Nephron (organoid): ENCODE data around the gene DNAJC4.

Experiments used
- H3K27ac Mint-ChIP-seq, 3 experiments: 2 replicates each; pipeline ENCODE4 v1.8.0; 2020; ENCODE audit warnings: mixed read lengths in 3 of 3, mild to moderate bottlenecking in 2 of 3, moderate library complexity in 1 of 3
- H3K27me3 Mint-ChIP-seq: 2 replicates; pipeline ENCODE4 v1.8.0; 2021; ENCODE audit warnings: low read depth, mild to moderate bottlenecking, moderate library complexity, mixed read lengths
- H3K36me3 Mint-ChIP-seq: 2 replicates; pipeline ENCODE4 v1.8.0; 2020; ENCODE audit warnings: low read depth, mixed read lengths
- H3K4me1 Mint-ChIP-seq: 2 replicates; pipeline ENCODE4 v1.8.0; 2020; ENCODE audit warnings: mixed read lengths
- H3K4me3 Mint-ChIP-seq, 3 experiments: 2 replicates each; pipeline ENCODE4 v1.8.0; 2020; ENCODE audit warnings: mild to moderate bottlenecking in 3 of 3, mixed read lengths in 3 of 3, moderate library complexity in 2 of 3
- H3K9me3 Mint-ChIP-seq: 2 replicates; pipeline ENCODE4 v1.8.0; 2020; ENCODE audit warnings: mixed read lengths
- TF ChIP-seq, protein P1 (sequence below), 3 experiments: fragments of 200-600 bp; sonication (generic); IDR thresholded peaks; one replicate each; pipeline ENCODE4 v1.5.0; 2021; ENCODE audit warnings: antibody characterized with exemption in 3 of 3; ENCODE audit not compliant: unreplicated experiment in 3 of 3

The DNAJC4 gene, protein sequence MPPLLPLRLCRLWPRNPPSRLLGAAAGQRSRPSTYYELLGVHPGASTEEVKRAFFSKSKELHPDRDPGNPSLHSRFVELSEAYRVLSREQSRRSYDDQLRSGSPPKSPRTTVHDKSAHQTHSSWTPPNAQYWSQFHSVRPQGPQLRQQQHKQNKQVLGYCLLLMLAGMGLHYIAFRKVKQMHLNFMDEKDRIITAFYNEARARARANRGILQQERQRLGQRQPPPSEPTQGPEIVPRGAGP

DNA sequence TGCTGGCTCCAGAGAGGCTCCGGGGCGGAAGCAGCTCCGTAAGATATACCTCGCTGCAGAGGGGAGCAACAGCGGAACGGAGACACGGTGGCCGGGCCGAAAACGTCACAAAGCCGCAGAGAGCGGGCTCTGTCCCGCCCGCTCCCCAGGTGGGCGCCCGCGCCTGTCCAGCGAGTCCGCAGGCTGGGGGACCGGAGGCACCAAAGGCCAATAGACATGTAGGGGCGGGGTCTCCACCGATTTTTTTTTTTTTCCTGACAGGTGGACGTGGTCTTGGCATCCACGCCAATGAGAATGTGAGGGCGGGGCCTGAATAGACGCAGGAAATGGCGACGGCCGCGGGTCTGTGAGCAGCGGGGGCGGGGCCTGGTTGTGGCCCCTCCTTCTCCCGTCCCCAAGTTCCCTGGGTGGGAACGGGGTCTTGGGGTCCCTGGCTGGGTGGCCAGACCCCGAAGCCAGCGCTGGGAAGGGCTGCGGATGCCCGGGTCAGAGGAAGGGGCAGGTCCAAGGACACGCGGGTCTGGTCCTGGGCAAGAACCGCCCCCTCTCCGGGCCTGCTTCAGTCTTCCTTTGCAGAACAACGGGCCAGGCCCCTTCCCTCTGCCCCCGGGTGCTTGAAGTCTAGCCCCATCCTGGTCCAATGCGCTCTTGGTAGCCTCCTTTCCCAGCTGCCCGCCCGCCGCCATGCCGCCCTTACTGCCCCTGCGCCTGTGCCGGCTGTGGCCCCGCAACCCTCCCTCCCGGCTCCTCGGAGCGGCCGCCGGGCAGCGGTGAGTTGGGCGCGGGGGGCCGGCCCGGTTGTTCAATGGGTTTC is at the start of gene DNAJC4:
Gene DNAJC4 (plus strand): TSS at position 378 of the 814 bp plus-strand sequence. CDS start 307 bp downstream, at position 685.
- Mint-ChIP-seq H3K4me3 (peak within 1 kb of the TSS; percentile 84 to 92 (median 89)), H3K27me3 (peaks cover 4% of the 10 kb centered on the region), H3K36me3 (no peaks in the 10 kb centered on the region), H3K27ac (peak within 1 kb of the TSS; percentile 62 to 92 (median 89)), H3K4me1 (peaks cover 34% of the 10 kb centered on the region), H3K9me3 (no peaks in the 10 kb centered on the region)
- TF ChIP-seq, protein P1, sequence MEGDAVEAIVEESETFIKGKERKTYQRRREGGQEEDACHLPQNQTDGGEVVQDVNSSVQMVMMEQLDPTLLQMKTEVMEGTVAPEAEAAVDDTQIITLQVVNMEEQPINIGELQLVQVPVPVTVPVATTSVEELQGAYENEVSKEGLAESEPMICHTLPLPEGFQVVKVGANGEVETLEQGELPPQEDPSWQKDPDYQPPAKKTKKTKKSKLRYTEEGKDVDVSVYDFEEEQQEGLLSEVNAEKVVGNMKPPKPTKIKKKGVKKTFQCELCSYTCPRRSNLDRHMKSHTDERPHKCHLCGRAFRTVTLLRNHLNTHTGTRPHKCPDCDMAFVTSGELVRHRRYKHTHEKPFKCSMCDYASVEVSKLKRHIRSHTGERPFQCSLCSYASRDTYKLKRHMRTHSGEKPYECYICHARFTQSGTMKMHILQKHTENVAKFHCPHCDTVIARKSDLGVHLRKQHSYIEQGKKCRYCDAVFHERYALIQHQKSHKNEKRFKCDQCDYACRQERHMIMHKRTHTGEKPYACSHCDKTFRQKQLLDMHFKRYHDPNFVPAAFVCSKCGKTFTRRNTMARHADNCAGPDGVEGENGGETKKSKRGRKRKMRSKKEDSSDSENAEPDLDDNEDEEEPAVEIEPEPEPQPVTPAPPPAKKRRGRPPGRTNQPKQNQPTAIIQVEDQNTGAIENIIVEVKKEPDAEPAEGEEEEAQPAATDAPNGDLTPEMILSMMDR (IDR thresholded peaks at IDR 0.05; ENCODE audit: unreplicated experiment in 3 of 3): no peak

DNA sequence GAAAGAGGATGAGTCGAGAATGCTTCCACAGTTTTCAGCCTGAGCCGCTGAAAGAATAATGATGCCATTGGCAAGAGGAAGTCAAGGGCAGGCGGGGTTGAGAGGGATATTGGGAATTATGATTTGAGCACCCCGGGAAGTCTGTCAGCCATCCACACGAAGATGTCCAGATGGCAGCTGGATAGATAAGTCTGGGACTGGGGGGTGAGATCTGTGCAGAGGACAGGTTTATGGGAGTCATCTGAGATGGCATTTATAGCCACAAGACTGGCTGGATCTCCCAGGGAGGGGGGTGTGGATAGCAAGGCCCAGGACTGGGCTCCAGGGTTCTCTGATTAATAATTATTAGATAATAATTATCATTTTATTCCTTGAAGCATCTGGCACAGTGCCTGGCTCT is 49.5 kb upstream of the DNAJC4 start:
- Mint-ChIP-seq H3K9me3 (no peaks in the 10 kb centered on the region), H3K4me3 (peak overlapping the region in 2 of 3 experiments; percentile 20 to 79), H3K36me3 (peaks cover 4% of the 10 kb centered on the region), H3K27ac (peak overlapping the region; percentile 15 to 91 (median 90)), H3K27me3 (peaks cover 4% of the 10 kb centered on the region), H3K4me1 (peaks cover 34% of the 10 kb centered on the region)
- TF ChIP-seq, protein P1 (IDR thresholded peaks at IDR 0.05; ENCODE audit: unreplicated experiment in 3 of 3): no peak

DNA sequence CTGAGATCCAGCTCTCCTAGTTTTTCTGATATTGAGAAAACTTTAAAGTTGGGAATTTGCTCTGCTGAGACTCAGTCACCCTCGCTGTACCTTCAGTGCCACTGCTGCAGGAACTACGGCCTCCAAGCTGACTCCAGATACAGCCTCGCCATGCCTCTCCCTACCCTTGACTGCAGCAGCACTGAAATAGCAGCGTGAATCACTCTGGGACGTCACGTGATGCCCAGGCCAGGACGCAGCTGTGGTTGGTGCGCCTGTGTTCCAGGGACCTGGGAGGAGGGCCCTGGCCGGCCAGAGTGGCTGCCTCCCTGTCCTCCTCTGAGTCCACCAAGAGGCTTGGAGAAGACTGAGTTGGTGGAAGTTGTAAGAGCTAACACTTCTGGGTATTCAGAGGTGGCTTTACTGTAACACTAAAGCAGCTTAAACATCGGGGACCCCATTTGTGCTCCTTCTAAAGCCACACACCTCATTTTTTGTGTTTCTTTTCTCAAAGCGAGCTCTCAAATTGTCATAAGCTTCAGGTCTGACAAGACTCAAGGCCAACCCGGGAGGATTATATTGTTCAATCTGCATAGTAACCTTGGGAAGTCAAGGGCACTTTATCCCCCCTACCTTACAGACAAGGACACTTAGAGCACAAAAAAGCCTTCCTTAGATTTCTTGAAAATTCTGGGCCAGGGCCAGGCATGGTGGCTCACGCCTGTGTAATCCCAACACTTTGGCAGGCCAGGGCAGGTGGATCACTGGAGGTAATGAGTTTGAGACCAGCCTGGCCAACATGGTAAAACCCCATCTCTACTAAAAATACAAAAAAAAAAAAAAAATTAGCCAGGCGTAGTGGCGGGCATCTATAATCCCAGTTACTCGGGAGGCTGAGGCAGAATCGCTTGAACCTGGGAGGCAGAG is 48.6 kb upstream of the DNAJC4 start:
- Mint-ChIP-seq H3K4me1 (peaks cover 34% of the 10 kb centered on the region), H3K27me3 (peaks cover 4% of the 10 kb centered on the region), H3K4me3 (peak overlapping the region; percentile 42 to 79 (median 59)), H3K9me3 (no peaks in the 10 kb centered on the region), H3K36me3 (peaks cover 4% of the 10 kb centered on the region), H3K27ac (peak overlapping the region; percentile 81 to 91 (median 90))
- TF ChIP-seq, protein P1 (IDR thresholded peaks at IDR 0.05; ENCODE audit: unreplicated experiment in 3 of 3): no peak

DNA sequence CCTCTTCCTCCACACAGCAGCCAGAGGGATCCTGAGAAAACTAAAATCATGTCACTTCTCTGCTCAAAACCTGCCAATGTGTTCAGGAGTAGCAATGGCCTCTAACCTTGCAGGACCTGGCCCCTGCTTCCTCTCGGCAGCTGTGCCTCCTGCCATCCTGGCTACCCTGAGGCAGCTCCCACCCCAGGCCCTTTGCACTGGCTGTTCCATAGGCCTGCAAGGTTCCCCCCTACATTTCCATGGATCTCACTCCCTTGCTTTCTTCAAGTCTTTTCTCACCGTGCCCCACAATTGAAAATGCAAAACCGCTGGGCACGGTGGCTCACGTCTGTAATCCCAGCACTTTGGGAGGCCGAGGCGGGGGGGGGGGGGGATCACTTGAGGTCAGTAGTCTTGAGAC is 46.5 kb upstream of the DNAJC4 start:
- Mint-ChIP-seq H3K27me3 (peaks cover 4% of the 10 kb centered on the region), H3K36me3 (no peaks in the 10 kb centered on the region), H3K4me1 (peaks cover 34% of the 10 kb centered on the region), H3K9me3 (no peaks in the 10 kb centered on the region), H3K4me3 (peak overlapping the region; percentile 65 to 80 (median 75)), H3K27ac (peak overlapping the region in 2 of 3 experiments; percentile 35 to 38)
- TF ChIP-seq, protein P1 (IDR thresholded peaks at IDR 0.05; ENCODE audit: unreplicated experiment in 3 of 3): no peak

DNA sequence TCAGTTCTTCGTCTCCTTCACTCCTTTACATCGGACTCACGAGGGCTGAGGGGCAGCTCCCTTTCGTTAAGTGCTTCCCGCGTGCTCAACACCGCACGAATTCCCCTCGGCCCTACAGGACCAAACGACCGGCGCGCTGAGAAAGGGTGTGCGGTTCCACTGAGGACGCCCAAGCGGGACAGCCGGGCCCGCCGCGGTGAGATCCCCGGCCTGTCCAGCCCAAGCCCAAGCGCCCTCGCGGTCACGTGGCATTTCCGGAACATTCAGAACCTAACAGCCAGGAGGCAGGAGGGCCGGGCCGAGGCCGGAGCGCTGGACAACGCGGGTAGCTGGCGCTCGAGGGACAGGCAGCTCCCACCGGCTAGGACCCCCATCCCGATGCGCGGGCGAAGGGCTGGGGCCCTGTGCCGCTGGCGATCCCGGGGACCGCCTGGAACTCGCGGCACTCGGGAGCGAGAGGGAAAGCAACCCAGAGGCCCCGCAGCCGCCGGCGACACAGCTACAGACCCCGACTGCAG is 45.1 kb upstream of the DNAJC4 start:
- peaks cover 4% of the 10 kb centered on the region for H3K27me3 Mint-ChIP-seq
- TF ChIP-seq, protein P1 (IDR thresholded peaks at IDR 0.05; ENCODE audit: unreplicated experiment in 3 of 3): peak; percentile 36 to 48 (median 40)
- peak overlapping the region; percentile 94 to 99 (median 95) for H3K27ac Mint-ChIP-seq
- H3K4me1 Mint-ChIP-seq: peaks cover 38% of the 10 kb centered on the region
- H3K36me3 Mint-ChIP-seq: peaks cover 4% of the 10 kb centered on the region
- H3K9me3 Mint-ChIP-seq: no peaks in the 10 kb centered on the region
- peak overlapping the region; percentile 93 to 95 (median 95) for H3K4me3 Mint-ChIP-seq
